ENCODE measurements around the gene GRID2IP.

Gene GRID2IP

GRCh38 chr7:6500691-6501090 lies 50.6 kb downstream of the GRID2IP start:
- POLR2A ChIA-PET (ENCODE audit: low non-redundant PET): interaction anchor here (0.6 kb wide), 1 partner anchor 13 kb away, joined by 3 read pairs; no protein-coding TSS in a partner anchor
- CTCF ChIA-PET: interaction anchor here (1.0 kb wide), 1 partner anchor 21 kb away, joined by 6 read pairs; no protein-coding TSS in a partner anchor
- no peak for DNase-seq (ENCODE audit: low spot score)
- TF ChIP-seq CTCF (conservative IDR thresholded peaks at IDR 0.05; ENCODE audit: low read depth): no peak
- no peak overlapping the region for H3K27ac ChIP-seq

GRCh38 chr7:6497994-6498393 lies 53.3 kb downstream of the GRID2IP start:
- no peak for TF ChIP-seq CTCF (conservative IDR thresholded peaks at IDR 0.05; ENCODE audit: low read depth)
- ChIA-PET CTCF (no interaction called here), POLR2A (ENCODE audit: low non-redundant PET) (no interaction called here)
- DNase-seq (ENCODE audit: low spot score): no peak
- H3K27ac ChIP-seq: no peak overlapping the region

DNA sequence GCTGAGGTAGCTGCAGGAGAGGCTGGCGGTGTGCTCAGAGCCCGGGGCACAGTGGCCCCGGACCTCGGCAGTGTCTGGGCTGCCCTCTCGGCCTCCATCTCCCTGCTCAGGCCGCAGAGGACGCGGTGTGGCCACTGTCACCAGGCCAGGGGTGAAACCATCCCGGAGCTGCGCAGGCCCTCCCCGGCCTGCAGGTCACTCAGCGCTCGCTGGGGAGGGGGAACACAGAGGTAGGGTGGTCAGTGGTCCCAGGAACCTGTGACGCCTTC lies 53.7 kb downstream of the GRID2IP start:
- ChIA-PET CTCF (no interaction called here), POLR2A (ENCODE audit: low non-redundant PET) (no interaction called here)
- no peak for DNase-seq (ENCODE audit: low spot score)
- TF ChIP-seq CTCF (conservative IDR thresholded peaks at IDR 0.05; ENCODE audit: low read depth): no peak
- no peak overlapping the region for H3K27ac ChIP-seq

DNA sequence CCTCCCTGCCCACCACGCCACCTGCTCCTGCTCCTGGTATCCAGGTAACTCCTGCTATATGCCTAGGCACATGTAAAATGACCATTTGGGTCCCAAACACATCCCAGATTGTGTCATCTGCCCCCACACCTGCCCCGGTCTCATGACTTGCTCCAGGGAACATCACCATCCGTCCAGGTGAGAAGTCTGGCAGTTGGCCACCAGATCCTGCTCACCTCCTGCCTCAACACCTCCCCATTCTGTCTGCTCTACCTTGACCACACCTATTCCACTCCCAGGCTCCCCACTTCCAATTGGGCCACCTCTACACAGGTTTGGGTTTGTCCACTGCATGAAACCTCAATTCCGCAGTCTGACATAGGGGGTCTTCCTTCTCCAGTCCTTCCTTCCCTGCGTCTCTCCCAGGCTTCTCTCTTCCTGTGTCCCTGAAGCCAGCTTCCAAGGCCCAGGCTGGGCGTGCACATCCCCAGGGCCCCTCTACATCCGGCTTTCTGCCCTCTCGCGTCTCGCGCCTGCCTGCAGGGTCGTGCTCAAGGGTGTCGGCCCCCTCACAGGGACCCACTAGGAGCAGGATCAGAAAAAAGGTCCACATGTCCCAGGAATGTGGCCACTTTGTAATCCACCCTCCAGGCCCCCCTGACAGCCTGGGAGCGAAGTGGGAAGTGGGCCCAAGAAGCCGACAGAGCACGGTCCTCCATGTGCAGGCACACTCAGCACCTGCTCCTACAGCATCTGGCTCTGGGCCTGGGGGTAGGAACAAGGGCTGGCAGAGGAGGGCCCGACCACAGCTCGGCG lies 54.2 kb downstream of the GRID2IP start:
- peak; percentile 44 for DNase-seq (ENCODE audit: low spot score)
- ChIA-PET CTCF (no interaction called here), POLR2A (ENCODE audit: low non-redundant PET) (no interaction called here)
- no peak overlapping the region for H3K27ac ChIP-seq
- no peak for TF ChIP-seq CTCF (conservative IDR thresholded peaks at IDR 0.05; ENCODE audit: low read depth)

- DNase-seq (ENCODE audit: low spot score): no peak
- TF ChIP-seq CTCF (conservative IDR thresholded peaks at IDR 0.05; ENCODE audit: low read depth): no peak
- no peak overlapping the region for H3K27ac ChIP-seq
- ChIA-PET CTCF (interaction anchor here (0.6 kb wide), 1 partner anchor 20 kb away, joined by 5 read pairs; no protein-coding TSS in a partner anchor), POLR2A (ENCODE audit: low non-redundant PET) (no interaction called here)
Observed at GRCh38 chr7:6495597-6496262, 55.5 kb downstream of the GRID2IP start.

DNA sequence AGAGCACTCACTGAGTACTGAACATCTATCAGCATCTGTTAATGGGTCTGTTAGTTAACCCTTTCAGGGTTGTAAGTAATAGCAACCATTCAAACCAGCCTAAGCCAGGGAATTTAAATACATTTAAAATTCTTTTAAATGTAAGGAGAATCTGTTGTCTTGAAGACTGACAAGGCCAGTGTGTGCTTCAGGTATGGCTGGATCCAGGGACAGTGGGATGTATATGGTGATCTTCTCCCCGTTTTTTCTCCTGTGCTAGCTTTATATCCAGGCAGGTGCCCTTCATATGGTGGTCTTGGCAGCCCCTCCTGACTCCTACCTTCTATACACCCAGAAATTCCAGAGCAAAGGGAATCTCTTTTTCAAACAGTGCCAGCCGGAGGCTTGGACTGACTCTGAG lies 56.9 kb downstream of the GRID2IP start:
- no peak for DNase-seq (ENCODE audit: low spot score)
- POLR2A ChIA-PET (ENCODE audit: low non-redundant PET): no interaction called here
- no peak overlapping the region for H3K27ac ChIP-seq
- no peak for TF ChIP-seq CTCF (conservative IDR thresholded peaks at IDR 0.05; ENCODE audit: low read depth)
- CTCF ChIA-PET: interaction anchor here (0.6 kb wide), 1 partner anchor 64 kb away, joined by 4 read pairs; no protein-coding TSS in a partner anchor
